D721Med (cell line): Measurements from ENCODE around the gene USP2.

ENCODE experiments used
- DNase-seq: peaks from one replicate; pipeline ENCODE4 v3.0.0; 2011; ENCODE audit warnings: low spot score; ENCODE audit not compliant: insufficient read length
- FAIRE-seq: peaks from 2 replicates; lab custom pipeline; 2011; peaks lifted over from hg19 to GRCh38; lab: Jason Lieb, UNC
- TF ChIP-seq, protein P1 (sequence below): IDR thresholded peaks from 2 replicates; pipeline ENCODE4 v1.5.1; 2012; ENCODE audit warnings: mild to moderate bottlenecking, control low read depth; ENCODE audit not compliant: insufficient read depth; ENCODE audit errors: missing control alignments

Gene USP2

GRCh38 chr11:119345685-119346084, 35.8 kb downstream of the USP2 start:
- no peak for FAIRE-seq
- no peak for DNase-seq
- TF ChIP-seq, protein P1, sequence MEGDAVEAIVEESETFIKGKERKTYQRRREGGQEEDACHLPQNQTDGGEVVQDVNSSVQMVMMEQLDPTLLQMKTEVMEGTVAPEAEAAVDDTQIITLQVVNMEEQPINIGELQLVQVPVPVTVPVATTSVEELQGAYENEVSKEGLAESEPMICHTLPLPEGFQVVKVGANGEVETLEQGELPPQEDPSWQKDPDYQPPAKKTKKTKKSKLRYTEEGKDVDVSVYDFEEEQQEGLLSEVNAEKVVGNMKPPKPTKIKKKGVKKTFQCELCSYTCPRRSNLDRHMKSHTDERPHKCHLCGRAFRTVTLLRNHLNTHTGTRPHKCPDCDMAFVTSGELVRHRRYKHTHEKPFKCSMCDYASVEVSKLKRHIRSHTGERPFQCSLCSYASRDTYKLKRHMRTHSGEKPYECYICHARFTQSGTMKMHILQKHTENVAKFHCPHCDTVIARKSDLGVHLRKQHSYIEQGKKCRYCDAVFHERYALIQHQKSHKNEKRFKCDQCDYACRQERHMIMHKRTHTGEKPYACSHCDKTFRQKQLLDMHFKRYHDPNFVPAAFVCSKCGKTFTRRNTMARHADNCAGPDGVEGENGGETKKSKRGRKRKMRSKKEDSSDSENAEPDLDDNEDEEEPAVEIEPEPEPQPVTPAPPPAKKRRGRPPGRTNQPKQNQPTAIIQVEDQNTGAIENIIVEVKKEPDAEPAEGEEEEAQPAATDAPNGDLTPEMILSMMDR = no peak

- FAIRE-seq (no peak), DNase-seq (no peak)
- TF ChIP-seq, protein P1 = no peak
Measured at GRCh38 chr11:119344291-119345010, 37.0 kb downstream of the USP2 start.

GRCh38 chr11:119343726-119344125, 37.8 kb downstream of the USP2 start:
- DNase-seq (no peak), FAIRE-seq (no peak)
- TF ChIP-seq, protein P1 = no peak

DNA sequence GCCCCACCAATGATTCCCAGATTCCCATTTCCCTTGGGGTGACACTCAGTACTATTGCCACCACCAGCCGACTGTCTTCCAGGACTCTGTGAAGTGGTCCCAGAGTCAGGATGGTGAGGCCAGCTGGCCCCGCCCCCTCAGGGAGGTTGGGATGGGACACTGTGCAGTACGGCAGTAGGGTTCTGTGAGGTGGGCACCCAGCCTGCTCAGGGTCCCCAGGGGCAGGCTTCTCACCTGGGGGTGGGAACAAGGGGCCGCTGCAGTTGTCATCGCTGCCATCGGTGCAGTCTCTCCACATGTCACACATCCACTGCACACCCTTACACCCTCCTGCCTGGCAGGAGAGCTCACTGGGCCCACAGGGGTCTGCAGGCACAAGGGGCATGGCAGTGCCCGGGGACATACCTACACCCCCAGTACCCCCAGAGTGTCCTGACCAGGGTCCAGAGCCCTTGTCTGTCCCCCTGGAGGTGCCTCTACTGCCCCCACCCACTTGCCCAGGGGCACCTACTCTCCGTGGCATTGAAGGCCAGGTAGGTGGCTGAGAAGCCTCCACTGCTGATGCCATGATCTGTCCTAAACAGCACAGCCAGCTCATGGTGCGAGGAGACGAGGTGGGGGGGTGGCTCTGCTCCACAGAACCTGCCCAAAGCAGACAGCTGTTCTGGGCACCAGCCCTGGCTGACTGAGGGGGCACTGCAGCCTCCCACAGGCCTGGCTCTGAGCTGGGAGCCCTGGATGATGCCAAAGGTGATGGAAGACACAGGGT, 38.9 kb downstream of the USP2 start:
- no peak for FAIRE-seq
- TF ChIP-seq, protein P1 = no peak

DNA sequence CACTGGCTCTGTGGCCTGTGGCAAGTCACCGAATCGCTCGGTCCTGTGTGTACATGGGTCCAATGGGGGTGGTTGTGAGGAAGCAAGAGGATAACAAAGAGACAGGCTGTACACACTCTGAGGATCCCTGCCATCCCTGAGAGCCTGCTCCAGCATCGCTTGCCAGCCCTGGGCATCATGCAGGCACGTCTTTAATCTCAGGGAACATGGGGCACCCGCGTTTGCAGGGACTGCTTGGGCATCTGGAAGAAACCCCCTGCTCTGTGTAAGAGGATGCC, 39.5 kb downstream of the USP2 start:
- TF ChIP-seq, protein P1 = no peak
- FAIRE-seq = no peak
- no peak for DNase-seq

More for the DNA sequence above, 38.9 kb downstream of the USP2 start:
- no peak for DNase-seq

- TF ChIP-seq, protein P1 = no peak
- no peak for DNase-seq
- FAIRE-seq = no peak
Measured at GRCh38 chr11:119341222-119342022, 40.1 kb downstream of the USP2 start.
